RWPE2 (cell line): ENCODE results near the gene TRIM68.

ENCODE experiments used
- ATAC-seq: fragments of 200-7000 bp; cut with Tn5 transposase; 3 replicates; pipeline ENCODE4 v1.9.1; 2021; ENCODE audit warnings: low read depth
- DNase-seq: peaks from one replicate; pipeline ENCODE4 v3.0.0-alpha.2; 2020; ENCODE audit warnings: low spot score
- H3K27ac ChIP-seq: fragments of 450-650 bp; 2 replicates; pipeline ENCODE4 v1.5.1; 2017; ENCODE audit warnings: mild to moderate bottlenecking; ENCODE audit not compliant: poor library complexity, severe bottlenecking
- H3K27me3 ChIP-seq: fragments of 250-450 bp; sonication (Bioruptor Pico); 2 replicates; pipeline ENCODE4 v1.5.1; 2021; ENCODE audit warnings: mild to moderate bottlenecking, moderate library complexity; ENCODE audit not compliant: insufficient read depth, poor library complexity, severe bottlenecking
- H3K36me3 ChIP-seq: fragments of 250-450 bp; sonication (Bioruptor Pico); 2 replicates; pipeline ENCODE4 v1.5.1; 2020; ENCODE audit warnings: low read depth, mild to moderate bottlenecking, moderate library complexity
- H3K4me1 ChIP-seq: fragments of 250-450 bp; sonication (Bioruptor Pico); 2 replicates; pipeline ENCODE4 v1.5.1; 2021; ENCODE audit warnings: mild to moderate bottlenecking, moderate library complexity; ENCODE audit not compliant: insufficient read depth, poor library complexity, severe bottlenecking
- H3K4me3 ChIP-seq: fragments of 250-450 bp; sonication (Bioruptor Pico); 2 replicates; pipeline ENCODE4 v1.5.1; 2021; ENCODE audit warnings: mild to moderate bottlenecking, moderate library complexity; ENCODE audit not compliant: severe bottlenecking
- H3K9me3 ChIP-seq: fragments of 250-450 bp; sonication (Bioruptor Pico); 2 replicates; pipeline ENCODE4 v1.5.1; 2021; ENCODE audit warnings: mild to moderate bottlenecking, moderate library complexity; ENCODE audit not compliant: severe bottlenecking
- CTCF ChIP-seq: fragments of 450-650 bp; IDR thresholded peaks from one replicate; pipeline ENCODE4 v1.5.1; 2017; ENCODE audit warnings: mild to moderate bottlenecking, moderate library complexity; ENCODE audit not compliant: poor library complexity, severe bottlenecking

TRIM68 gene

GRCh38 chr11:4606231-4607015, 1.6 kb downstream of the TRIM68 start:
- Histone ChIP-seq H3K9me3 (no peaks in the 10 kb centered on the region), H3K36me3 (peaks cover 7% of the 10 kb centered on the region), H3K4me1 (peaks cover 5% of the 10 kb centered on the region), H3K27ac (no peak overlapping the region), H3K4me3 (no peak overlapping the region), H3K27me3 (no peaks in the 10 kb centered on the region)
- ATAC-seq (no peak), DNase-seq (no peak)
- TF ChIP-seq CTCF, result no peak

GRCh38 chr11:4605057-4605456, 3.0 kb downstream of the TRIM68 start:
- H3K27ac ChIP-seq, result no peak overlapping the region
- H3K9me3 ChIP-seq, result no peaks in the 10 kb centered on the region
- peaks cover 5% of the 10 kb centered on the region for H3K4me1 ChIP-seq
- no peak for TF ChIP-seq CTCF
- H3K27me3 ChIP-seq, result no peaks in the 10 kb centered on the region
- no peak for DNase-seq
- H3K36me3 ChIP-seq, result peaks cover 13% of the 10 kb centered on the region
- no peak overlapping the region for H3K4me3 ChIP-seq
- no peak for ATAC-seq

- Histone ChIP-seq H3K36me3 (no peaks in the 10 kb centered on the region), H3K27ac (no peak within 1 kb of the TSS), H3K27me3 (no peaks in the 10 kb centered on the region), H3K4me3 (no peak within 1 kb of the TSS), H3K4me1 (no peaks in the 10 kb centered on the region), H3K9me3 (no peaks in the 10 kb centered on the region)
- ATAC-seq (no peak), DNase-seq (no peak)
- no peak for TF ChIP-seq CTCF
Measured at GRCh38 chr11:4593739-4594138, 14.3 kb downstream of the TRIM68 start, which contains the start of gene OR52I1. OR52I1 (plus strand) TSS chr11:4594039; CDS start chr11:4594039, 0 bp downstream.

- no peak for TF ChIP-seq CTCF
- no peak for DNase-seq
- H3K36me3 ChIP-seq, result no peaks in the 10 kb centered on the region
- H3K27me3 ChIP-seq, result no peaks in the 10 kb centered on the region
- no peak for ATAC-seq
- H3K4me1 ChIP-seq, result no peaks in the 10 kb centered on the region
- no peaks in the 10 kb centered on the region for H3K9me3 ChIP-seq
- H3K27ac ChIP-seq, result no peak overlapping the region
- H3K4me3 ChIP-seq, result no peak overlapping the region
Measured at GRCh38 chr11:4589017-4589416, 19.0 kb downstream of the TRIM68 start.

GRCh38 chr11:4581443-4581842, 26.6 kb downstream of the TRIM68 start, which contains the start of gene OR52I2:
OR52I2 (plus strand) TSS chr11:4581743.
- H3K27me3 ChIP-seq, result peaks cover 5% of the 10 kb centered on the region
- TF ChIP-seq CTCF, result no peak
- DNase-seq, result no peak
- no peaks in the 10 kb centered on the region for H3K9me3 ChIP-seq
- H3K4me3 ChIP-seq, result no peak within 1 kb of the TSS
- H3K4me1 ChIP-seq, result no peaks in the 10 kb centered on the region
- no peak within 1 kb of the TSS for H3K27ac ChIP-seq
- ATAC-seq, result no peak
- H3K36me3 ChIP-seq, result no peaks in the 10 kb centered on the region
